OCI-LY7 (cell line): ENCODE results near the gene SLC25A15.

Experiments used
- CTCF ChIP-seq: fragments of 200-600 bp; sonication (generic); conservative IDR thresholded peaks from 2 replicates; pipeline ENCODE4 v1.5.1; 2014; ENCODE audit warnings: mild to moderate bottlenecking, antibody characterized with exemption, low read length, moderate library complexity, mixed read lengths
- EZH2phosphoT487 ChIP-seq: fragments of 200-600 bp; sonication (generic); IDR thresholded peaks from 2 replicates; pipeline ENCODE4 v1.6.1; 2018; ENCODE audit warnings: low read depth, borderline replicate concordance, mild to moderate bottlenecking, mixed run types, antibody characterized with exemption, low read length, moderate library complexity, mixed read lengths

- TF ChIP-seq CTCF, result no peak
- no peak for TF ChIP-seq EZH2phosphoT487
These were observed 16.5 kb upstream of the SLC25A15 start for GRCh38 chr13:40772765-40773473.
